HG02970 (cell line): ENCODE measurements around the gene SMAD6.
"Not testable (repeated sequence)": the region's sequence is repeated elsewhere in the genome, so short reads cannot be mapped to it uniquely, and the experiment has no call there.

ENCODE experiments used
- ATAC-seq: cut with Tn5 transposase; IDR thresholded peaks from one replicate; pipeline ENCODE4 v1.9.1; 2021; ENCODE audit warnings: mild to moderate bottlenecking, moderate library complexity, moderate number of reproducible peaks; ENCODE audit not compliant: unreplicated experiment, low FRiP score

The SMAD6 gene

DNA sequence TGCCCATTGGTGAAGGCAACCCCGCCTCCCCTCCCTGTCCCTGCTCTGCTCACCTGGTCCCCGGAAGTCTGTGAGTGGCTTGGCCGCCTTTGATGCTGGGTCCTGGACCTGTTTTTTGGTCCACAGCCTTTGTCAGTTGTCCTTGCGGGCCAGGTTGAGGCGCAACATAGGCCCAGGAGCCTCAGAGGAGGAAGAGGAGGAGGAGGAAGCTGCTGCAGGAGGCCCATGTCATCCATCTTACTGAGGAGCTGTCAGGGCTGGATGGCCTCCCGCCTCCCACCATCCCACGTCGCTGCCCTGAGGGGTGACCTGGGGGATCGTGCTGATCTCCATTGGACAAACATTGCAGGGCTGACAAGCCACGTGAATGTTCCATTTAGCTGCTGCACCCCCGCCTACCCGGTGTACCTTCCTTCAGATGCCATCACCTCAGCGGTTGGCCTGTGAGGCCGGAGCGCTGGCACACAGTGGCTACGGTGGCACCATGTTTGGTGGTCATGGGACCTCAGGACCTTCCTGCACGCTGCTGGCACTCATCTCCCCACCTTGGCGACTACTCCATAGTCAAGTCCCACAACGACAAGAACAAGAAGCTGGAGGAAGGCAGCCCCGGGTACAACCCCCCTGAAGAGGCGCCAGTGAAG, 106.3 kb downstream of the SMAD6 start:
- ATAC-seq: no peak

DNA sequence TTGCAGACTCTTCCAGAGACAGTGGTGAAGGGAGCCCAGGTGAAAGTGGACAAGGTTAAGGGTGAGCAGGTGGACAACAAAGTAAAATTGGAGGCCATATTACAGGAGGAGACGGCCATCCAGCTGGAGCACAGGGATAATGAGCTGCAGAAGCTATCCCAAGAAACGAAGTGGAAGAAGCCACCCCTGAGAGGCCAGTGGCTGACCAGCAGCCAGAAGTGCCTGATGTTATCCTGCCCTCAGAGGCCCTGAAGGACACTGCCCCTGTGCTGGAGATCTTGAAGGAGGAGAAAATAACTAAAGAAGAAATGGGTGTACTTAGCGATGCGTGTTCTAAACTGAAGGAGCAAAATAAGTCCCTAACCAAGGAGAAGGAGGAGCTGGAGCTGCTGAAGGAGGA, 107.6 kb downstream of the SMAD6 start:
- ATAC-seq: no peak

DNA sequence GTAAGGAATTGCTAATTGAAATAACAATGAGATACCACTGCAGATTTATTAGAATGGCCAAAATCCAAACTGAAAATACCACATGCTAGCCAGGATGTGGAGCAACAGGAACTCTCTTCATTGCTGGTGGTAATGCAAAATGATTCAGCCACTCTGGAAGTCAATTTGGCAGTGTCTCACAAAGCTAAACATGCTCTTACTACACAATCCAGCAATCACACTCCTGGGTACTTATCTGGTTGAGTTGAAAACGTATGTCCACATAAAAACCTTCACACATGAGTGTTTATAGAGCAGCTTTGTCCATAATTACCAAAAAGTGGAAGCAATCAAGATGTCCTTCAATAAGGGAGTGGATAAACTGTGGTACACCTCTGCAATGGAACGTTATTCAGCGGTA, 113.3 kb downstream of the SMAD6 start:
- ATAC-seq: no peak

DNA sequence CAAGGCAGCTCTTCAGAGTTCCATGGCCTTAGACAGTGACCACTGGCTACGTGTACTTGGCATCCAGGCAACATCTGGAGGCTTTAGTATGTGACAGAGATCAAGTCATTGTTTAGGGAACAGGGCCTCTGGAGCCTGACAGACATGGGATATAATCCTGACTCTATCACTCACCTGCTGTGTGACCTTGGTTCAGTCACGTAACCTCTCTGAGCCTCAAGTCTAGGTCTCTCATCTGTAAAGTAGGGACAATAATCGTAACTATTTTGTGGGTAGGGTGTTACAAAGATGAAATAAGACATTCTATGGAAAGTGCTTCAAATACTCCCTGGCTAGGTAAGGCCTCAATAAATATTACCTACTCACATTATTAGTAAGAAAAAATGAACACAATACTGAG, 114.2 kb downstream of the SMAD6 start:
- no peak for ATAC-seq

DNA sequence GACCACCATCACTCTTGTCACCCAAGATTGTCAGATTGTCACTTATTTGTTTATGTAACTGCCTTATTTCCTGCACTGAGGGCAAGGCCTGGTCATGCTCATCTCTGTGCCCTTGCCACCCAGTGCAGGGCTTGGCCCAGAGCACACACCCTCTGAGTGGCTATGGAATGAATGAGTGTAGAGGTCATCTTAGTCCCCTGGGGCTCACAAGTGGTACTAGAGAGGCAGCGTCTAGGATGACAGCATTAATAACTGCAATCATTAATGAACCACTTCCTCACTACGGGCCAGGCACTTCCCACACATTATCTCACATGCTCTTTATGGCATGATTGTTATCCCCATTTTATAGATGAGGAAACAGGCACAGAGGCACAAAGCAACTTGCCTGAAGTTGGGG, 117.0 kb downstream of the SMAD6 start:
- no peak for ATAC-seq

DNA sequence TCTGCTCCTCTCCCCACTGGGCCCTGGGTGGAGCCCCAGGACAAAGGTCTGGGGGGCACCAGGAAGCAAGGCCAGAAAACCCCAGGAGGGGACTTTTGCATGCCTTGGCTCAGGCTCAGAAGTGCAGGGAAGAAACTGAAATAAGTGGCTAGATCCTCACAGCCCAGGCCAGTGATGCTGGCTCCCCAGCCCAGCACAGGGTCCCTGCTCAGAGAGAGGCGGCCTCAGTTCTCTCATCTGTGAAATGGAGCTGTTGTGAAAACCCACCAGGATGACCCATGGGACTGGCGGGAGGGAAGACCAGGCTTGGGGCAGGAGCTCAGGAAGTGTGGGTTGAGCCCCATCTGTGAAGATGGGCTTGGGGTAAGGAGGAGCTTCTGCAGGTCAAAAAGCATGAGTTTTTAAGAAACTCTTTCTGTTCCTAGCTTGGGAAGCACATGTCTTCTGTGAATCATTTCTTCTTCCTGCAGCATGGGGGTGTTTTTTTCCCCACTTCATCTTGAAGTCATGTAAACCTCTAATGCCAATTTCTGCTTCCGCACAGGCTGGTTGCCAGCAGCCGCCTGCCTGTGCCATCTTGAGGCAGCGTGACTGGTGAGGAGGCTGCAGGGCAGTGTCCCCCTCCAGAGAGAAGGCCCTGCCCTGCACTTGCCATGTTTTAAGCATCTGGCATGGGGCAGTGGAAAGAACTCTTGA, 118.6 kb downstream of the SMAD6 start:
- ATAC-seq: no peak

DNA sequence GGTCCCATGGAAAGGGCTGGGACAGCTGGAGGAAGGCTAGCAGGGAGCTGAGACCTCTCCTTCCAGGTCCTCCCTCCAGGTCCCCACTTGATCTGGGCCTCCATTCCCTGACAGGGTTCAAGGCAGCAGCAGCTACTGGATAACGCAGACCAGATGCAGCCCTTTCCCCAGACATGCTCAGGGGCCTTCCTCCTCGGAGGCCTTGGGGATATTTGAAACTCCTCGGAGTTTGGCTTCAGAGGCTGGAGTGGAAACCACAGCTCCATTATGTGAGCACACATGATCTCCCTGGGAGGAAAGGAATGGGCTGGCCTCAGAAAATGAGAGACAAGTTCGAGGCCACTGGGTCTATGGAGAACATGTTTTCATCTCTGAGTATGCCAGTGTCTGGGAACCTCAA, 119.3 kb downstream of the SMAD6 start:
- no peak for ATAC-seq

DNA sequence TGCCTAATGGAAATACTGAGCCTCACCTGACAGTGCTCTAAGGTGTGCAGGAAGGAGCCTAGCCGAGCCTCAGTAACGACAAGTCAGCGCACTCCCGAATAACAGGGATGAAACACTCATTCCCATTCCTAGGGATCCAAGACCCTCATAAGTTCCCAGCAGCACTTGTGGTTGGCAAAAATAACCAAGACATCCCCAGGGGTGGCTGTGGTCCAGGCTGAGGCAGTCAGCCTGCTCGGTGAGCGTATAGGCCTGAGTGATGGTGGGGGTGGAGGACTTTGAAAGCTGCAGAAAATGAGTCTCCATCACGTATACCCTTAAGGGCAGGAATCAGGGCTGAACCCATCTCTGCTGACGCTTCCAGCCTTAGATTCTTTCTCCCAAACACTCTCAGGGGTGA, 120.1 kb downstream of the SMAD6 start:
- no peak for ATAC-seq

DNA sequence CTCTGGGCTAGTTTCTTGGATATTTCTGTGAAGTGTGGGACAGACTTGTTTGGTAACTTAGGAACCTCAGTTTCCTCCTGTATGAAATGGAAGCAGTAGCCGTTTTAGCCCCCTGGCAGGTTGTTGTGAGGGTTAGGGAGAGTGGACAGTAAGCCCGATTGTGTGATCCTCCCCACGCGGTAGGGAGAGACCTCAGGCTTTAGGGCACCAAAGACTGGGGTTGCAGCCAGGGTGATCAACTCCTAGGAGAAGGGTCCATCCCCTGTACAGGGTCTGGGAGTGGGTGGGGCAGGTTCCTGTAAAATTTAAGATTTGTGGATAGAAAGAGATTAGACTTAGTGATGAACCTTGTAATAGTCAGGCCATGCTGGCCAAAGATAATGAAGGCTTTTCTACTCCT, 120.5 kb downstream of the SMAD6 start:
- ATAC-seq: no peak

DNA sequence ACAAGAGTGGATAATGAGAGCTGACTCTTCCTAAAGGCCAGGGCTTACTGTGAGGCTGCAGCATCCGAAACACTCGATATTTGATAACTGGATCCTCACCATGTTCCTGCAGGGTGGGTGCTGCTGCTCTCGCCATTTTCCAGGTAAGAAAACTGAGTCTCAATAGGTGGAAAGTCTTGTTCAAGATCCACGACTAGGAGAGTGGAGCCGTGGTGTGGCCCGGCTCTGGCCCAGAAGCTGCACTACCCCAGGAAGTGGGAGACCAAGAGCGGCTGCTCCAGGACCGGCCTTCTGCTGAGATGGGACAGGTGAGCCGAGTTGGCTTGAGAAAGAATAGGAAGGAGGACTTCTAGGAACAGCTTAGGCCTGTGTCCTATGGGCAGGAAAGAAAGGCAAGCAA, 121.6 kb downstream of the SMAD6 start:
- no peak for ATAC-seq

DNA sequence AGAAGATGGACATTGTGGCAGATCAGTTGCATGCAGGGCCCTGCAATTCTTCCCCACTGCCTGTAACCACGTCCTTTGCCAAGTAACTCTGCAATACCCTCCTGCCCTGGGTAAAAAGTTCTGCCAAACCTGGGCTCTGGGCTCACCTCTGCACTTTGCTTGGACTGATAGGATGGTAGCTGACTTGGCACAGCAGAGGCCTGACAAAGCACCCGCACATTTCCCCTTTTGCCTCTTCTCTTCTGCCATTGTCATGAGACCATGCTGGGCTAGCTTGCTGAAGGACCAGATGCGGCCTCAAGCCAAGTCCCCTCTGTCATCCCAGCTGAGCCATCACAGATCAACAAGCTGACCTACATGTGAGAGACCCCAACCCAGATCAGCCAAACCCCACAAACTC, 122.4 kb downstream of the SMAD6 start:
- no peak for ATAC-seq

DNA sequence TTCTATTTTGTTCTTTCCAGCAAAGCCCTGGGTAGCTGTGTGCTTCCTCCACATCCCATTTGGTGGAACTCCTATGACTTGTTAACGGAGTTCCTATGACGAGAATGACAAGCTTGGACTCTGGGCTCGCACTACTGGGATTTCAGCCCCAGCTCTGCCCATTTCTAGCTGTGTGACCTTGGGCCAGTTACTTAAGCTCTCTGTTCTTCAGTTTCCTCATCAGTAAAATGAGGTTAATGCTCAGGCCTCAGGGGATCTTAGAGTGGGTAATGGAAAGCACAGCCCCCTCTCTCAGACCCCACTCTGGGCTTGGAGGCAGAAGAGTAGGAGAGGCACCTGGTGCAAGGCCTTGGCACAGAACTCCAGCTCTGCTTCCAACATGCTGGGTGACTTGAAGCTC, 123.1 kb downstream of the SMAD6 start:
- ATAC-seq: no peak

DNA sequence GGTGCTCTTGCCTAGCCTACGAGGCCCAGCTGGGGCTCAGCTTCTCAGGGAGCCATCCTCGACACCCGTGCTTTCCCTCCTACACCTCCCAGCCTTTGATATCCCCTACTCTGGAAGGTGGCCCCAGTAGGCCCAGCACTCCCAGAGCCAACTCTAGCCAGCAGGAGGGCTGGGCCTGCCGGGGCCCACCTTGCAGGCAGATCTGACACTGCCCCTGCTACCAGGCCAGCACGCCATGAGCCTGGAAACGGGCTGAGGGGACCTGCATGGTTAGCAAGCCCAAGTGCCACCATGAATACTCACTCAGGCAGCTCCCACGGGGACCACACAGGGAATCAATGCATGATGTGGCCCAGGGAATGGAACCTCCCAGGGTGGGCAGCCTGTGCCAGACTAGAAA, 123.7 kb downstream of the SMAD6 start:
- no peak for ATAC-seq

DNA sequence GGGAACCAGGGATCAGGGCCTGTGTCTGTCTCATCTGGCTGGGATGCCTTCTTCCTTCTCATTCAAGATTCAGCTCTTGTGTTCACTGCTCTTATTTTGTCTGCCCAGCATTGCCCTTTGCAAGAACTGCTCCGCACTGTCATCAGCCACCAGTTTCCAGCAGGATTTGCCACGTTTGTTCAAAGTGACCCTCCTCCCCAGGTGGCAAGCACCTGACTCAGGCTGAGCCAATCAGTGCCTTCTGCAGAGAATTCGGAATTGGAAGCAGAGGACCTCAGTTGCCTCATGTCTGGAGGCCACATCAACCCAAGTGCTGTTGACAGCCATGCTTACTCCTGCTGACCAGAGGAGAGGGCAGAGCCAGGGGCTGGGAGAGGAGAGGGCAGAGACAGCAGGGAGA, 124.5 kb downstream of the SMAD6 start:
- ATAC-seq: no peak

DNA sequence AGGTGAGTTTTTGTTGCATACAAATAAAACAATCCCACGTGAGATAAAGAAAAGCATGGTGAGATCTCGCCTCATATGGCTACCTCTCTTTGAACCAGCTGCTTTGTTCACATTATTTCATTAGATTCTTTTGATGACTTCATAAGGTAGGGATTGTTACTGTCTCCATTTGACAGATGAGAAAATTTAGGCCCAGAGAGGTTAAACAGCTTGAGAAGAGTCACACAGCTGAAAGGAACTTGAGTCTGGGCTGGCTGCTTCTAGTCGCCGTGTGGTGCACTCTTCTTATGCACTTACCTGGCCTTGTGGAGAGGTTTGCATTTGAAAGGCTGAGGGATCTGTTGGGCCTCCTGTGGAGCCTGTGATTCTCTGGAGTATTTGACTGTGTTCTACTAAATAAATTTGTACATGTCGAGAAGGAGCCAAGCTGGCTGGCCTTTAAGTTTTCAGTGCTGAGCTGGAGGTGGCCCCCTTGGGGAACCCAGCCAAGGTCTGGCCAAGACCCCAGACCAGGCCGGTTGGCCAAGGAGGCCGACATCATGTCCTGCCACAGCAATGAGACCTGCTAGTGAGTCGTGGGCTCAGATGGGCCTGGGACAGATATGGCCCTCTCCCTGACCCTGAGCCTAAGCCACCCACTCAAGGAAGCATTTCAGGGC, 125.1 kb downstream of the SMAD6 start:
- ATAC-seq: no peak

DNA sequence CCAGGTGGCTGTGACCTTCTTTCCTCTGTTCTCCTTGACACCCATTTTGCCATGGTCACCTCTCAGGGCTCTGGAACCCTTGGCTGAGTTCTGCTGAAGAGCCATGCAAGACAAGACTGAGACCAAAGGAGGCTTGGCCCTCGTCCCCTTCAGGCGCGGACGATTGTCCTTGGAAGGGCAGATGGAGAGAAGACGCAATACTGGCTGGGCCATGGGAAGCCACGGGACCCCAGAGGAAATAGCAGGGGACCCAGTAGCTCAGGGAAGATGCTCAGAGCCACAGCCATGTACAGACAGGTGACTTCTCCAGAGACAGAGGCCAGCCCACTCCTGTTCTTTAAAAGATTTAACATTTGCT, 125.6 kb downstream of the SMAD6 start:
- no peak for ATAC-seq

DNA sequence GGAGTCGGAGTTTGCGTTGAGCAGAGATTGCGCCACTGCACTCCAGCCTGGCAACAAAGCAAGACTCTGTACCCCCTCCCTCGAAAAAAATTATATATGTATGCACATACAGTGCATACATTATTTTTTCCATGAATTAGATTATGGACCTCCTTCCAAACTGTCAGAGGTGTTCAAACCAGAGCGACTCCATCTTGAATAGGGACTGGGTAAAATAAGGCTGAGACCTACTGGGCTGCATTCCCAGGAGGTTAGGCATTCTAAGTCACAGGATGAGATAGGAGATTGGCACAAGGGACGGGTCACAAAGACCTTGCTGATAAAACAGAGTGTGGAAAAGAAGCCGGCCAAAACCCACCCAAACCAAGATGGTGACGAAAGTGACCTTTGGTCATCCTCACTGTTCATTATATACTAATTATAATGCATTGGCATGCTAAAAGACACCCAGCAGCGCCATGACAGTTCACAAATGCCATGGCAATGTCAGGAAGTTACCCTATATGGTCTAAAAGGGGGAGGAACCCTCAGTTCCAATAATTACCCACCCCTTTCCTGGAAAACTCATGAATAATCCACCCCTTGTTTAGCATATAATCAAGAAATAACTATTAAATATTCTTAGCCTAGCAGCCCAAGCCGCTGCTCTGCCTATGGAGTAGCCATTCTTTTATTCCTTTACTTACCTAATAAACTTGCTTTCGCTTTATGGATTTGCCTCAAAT, 126.9 kb downstream of the SMAD6 start:
- ATAC-seq: not testable (repeated sequence)

DNA sequence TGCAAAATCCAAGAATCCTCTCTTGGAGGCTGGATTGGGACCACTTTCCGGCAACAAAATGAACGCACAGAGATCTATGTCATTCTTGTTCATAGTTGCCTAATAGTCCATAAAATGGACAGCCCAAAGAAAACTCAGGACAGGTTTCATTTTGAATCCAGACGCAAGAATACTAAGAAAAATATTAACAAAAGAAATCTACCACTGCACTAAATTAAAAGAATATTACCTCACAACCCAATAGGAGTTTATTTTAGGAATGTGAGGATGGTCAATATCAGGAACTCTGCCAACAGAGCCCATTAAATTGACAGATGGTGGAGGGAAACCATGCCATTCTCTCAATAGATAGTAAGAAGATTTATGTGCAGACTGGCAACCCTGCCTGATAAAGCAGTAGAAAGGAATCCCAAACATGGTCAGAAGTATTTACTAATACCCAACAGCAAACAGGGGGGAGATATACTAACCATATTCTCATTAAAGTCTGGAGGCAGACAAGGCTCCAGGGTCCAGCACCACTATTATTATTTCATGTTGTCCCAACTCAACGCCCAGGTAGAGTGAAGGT, 127.6 kb downstream of the SMAD6 start:
- ATAC-seq: no peak

DNA sequence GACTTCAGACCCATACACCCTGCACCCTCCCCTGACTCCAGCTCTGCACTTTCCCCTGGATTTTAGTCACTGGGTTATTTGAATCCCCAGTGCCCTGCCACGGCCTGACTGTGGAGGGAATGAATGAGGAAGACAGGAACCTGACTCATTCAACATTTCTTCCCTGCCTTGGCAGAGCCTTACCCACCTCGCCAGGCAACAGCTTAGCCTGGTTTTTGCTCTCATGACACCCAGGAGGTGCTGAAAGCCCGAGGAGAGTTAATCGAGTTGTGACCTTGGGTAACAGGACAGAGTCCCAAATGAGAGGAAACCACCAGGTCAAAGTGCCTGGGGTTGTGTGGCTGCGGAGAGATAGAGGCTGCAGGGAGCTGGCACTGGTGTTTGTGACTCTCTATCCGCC, 128.3 kb downstream of the SMAD6 start:
- no peak for ATAC-seq

DNA sequence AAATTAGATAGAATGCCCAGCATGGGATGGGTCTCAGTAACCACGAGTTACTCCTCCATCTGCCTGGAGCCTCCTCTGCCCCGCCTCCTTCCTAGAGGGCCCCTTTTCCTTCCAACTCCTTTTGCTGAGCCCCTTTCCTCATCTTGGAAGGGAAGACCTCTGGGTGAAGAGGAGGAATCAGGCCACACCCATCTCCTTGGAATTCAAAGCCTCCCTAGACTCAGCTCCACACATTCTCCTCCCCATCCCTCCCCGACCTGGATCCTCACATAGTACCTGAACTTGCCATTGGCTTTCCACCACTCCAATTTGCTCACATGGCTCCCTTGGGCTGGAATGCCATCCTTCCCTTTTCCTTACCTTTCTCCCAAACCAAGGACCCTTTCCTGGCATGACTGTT, 128.8 kb downstream of the SMAD6 start:
- ATAC-seq: no peak

DNA sequence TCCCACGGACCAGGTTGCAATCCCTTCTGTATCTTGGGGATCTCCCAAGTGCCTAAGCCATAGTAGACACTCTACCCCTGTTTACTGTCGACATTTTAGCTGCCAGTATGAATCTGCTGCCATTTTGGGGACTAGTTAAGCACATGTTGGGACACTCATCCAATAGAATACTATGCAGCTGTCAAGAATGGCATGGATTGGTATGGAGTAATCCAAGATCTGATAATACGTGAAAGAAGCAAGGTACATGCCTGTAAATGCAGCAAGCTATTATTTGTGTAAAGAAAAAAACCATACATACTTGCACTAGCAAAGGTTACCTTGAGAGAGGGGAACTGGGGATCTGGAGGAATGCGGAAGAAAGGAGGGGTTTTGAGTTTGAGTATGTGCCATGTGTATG, 129.3 kb downstream of the SMAD6 start:
- no peak for ATAC-seq
